HG02623 (cell line): ENCODE results near the gene LENG8.

Source experiments
- ATAC-seq: cut with Tn5 transposase; IDR thresholded peaks from one replicate; pipeline ENCODE4 v1.9.1; 2021; ENCODE audit warnings: moderate library complexity; ENCODE audit not compliant: unreplicated experiment

Gene LENG8

DNA sequence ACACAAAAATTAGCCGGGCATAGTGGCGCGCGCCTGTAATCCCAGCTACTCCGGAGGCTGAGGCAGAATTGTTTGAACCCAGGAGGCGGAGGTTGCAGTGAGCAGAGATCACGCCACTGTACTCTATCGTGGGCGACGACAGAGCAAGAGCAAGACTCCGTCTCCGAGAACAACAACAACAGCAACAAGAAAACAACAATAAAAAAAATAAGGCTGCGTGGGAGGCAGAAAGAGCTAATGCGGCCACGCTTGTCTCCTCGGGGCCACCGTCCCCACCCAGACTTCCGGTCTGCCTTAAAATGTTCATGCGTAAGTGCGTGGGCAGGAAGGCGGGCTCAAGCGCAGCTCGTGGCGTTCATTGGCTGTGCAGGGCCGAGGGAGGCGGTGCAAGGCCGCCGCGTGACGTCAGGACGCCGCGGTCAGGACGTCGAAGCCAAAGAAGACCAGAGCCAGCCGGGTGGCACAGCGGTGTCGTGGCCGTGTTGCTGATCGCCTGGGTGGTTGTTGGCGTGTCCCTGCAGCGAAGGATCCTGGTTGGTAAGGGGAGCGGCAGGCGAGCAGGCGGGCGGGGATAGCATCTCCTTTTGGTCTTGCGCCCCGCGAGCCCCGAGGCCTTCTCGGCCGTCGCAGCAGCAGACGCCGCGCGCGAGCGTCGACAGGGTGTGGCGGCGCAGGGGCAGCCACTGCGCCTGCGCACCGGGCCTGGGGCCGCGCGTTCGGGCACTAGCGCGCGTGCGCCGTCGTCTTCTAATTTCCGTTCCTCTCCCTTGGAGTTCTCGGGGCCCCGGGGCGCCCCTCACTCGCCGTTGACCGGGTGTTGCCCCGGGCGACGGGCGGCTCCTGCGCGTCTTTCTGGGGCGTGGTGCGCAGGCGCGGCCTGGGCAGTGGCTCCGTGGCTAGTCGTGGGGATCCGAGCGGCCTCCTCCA, at the start of gene LENG8:
Gene LENG8 (plus strand): TSS at position 426 of the 927 bp plus-strand sequence. CDS start 2,146 bp downstream, outside the sequence.
- ATAC-seq, result peak; percentile 88

DNA sequence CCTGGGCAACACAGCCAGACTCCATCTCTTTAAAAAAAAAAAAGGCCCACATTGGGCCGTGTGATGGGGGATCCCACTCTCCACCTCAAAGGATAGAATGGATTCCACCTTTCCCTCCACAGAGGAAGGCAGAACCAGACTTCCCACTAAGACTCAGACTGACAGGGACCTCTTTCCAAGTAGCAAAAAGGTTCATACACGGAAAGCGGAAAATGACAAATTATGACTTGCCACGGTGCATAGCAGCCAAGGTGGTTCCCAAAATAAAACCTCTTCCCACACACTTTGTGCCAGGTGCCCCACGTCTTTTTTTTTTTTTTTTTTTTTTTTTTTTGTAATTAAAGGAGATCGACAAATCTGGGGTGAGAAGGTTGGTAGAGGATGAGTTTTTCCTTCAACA, 48.1 kb upstream of the LENG8 start:
- no peak for ATAC-seq

DNA sequence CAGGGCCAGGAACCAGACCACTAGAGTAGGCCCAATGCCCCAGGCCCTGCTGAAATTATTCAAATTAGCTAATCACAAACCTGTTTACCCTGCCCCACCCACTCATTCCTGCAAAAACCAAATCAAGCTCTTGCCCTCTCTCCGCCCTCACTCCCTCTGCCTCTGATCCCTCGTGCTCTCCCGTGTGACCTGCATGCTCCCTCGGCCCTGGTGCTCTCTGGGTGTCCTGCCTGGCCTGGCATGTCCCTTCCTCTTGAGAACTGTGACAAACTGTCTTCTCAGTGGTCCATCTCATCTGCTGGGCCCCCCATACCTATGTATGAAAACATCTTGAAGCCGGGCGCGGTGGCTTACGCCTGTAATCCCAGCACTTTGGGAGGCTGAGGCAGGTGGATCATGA, 45.9 kb upstream of the LENG8 start:
- no peak for ATAC-seq

DNA sequence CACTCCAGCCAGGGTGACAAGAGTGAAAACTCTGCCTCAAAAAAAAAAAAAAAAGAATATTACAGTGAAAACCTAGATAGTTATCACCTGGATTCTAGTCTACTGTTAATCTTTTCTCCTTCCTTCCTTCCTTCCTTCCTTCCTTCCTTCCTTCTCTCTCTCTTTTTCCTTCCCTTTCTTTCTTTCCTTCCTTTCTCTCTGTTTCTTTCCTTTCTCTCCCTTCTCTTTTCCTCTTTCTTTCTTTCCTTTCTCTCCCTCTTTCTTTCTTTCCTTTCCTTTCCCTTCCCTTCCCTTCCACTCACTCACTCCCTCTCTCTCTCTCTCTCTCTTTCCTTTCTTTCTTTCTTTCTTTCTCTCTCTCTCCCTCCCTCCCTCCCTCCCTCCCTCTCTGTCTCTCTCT, 43.4 kb upstream of the LENG8 start:
- no peak for ATAC-seq

DNA sequence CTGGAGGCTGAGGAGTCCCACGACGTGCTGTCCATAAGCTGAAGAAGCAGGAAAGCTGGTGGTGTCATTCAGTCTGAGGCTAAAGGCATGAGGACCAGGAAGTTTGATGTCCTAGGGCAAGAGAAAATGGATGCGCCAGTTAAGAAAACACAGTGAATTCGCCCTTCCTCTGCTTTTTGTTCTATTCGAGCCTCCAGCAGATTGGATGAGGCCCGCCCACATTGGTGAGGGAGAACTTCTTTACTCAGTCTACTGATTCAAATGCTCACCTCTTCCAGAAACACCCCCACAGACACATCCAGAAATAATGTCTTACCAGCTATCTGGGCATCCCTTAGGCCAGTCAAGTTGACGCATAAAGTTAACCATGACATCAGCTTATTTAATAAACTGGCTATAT, 41.2 kb upstream of the LENG8 start:
- no peak for ATAC-seq

DNA sequence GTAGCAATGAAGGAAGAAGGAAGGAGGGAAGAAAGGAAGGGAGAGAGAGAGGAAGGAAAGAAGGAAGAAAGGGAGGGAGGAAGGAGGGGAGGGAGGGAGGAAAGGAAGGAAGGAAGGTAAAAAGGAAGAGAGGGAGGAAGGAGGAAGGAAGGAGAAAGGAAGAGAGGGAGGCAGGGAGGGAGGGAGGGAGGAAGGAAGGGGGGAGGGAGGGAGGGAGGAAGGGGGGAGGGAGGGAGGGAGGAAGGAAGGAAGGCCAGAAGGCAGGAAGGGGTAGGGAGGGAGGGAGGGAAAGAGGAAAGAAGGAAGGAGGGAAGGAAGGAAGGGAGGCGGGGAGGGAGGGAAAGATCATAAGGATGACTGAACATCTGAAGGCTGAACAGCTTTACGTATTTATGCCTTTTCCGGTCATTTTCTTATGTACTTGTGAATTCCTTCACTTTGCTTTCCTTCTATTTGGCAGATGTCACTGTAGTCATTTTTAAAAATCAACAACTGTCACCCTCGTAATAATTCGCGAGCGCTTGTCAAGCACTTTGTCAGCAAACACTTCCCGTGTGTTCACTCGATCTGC, 40.5 kb upstream of the LENG8 start:
- no peak for ATAC-seq

DNA sequence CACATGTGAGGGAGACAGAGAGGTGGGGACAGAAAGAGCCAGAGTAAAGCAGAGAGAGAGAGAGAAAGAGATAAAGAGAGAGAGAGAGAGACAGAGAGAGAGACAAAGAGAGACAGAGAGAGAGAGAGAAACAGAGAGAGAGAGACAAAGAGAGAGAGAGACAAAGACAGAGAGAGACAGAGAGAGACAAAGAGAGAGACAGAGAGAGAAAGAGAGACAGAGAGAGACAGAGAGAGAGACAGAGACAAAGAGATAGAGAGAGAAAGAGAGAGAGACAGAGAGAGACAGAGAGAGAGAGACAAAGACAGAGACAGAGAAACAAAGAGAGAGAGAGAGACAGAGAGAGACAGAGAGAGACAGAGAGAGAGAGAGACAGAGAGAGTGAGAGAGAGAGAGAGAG, 38.0 kb upstream of the LENG8 start:
- no peak for ATAC-seq

DNA sequence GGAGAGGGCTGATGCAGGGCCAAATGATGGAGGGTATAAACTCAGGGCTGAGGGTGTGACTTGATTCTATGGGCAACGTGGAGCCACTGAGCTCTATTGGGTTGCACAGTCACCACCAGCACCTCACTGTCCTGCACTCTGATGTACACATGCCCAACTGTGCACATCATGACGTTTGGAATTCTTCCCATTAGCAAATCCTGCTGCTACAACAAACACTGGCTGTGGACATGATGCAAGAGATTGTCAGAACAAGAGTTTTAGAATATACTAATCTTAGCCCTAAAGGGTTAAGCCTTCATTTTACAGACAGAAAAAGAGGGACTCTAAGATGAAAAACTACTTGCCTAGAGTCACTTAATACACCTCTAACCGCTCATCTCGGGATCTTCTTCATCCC, 36.1 kb upstream of the LENG8 start:
- ATAC-seq, result no peak

DNA sequence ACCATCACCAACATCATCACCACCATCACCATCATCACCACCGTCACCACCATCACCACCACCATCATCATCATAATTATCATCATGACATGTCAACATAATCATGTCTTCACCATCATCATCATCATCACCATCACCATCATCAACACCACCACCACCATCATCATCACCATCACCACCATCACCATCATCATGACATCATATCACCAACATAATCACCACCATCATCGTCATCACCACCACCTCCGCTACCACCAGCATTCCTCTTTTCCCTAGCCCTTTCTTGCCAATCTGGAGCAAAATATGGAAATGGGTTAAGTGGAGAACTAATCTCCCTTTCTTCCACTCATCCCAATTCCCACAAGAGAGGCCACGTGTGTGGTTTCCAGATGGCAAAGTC, 34.8 kb upstream of the LENG8 start:
- ATAC-seq, result no peak

DNA sequence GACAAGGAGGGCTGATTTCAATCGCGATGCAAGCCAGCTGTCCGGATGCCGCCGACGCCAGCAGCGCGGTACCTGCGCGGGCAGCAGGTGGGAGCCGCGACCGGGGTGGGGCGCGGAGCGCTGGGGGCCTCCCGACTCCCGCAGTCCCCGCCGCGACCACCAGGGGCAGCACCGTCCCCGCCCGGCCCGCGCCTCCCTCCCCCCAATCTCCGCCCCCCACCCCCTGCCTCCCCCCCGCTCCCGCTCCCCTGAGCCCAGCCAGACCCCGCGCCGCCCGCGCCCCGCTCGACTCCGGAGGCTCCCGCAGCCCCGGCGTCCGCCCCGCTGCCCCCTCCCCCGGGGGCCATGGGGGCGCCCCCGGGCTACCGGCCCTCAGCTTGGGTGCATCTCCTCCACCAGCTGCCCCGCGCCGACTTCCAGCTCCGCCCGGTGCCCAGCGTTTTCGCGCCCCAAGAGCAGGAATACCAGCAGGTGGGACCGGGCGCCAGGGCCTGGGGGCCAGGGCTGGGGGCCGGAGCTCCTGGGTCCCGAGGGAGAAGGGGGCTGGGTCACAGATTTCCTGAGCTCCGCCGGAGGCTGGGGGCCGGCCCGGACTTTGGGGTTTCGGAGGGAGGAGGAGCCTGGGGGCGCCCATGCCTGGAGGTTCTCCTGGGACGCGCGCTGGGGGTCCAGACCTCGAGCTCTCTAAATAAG, 33.6 kb upstream of the LENG8 start, which contains the start of gene TTYH1:
Gene TTYH1 (plus strand): TSS at position 257 of the 693 bp plus-strand sequence. CDS start 89 bp downstream, at position 346.
- ATAC-seq, result no peak

DNA sequence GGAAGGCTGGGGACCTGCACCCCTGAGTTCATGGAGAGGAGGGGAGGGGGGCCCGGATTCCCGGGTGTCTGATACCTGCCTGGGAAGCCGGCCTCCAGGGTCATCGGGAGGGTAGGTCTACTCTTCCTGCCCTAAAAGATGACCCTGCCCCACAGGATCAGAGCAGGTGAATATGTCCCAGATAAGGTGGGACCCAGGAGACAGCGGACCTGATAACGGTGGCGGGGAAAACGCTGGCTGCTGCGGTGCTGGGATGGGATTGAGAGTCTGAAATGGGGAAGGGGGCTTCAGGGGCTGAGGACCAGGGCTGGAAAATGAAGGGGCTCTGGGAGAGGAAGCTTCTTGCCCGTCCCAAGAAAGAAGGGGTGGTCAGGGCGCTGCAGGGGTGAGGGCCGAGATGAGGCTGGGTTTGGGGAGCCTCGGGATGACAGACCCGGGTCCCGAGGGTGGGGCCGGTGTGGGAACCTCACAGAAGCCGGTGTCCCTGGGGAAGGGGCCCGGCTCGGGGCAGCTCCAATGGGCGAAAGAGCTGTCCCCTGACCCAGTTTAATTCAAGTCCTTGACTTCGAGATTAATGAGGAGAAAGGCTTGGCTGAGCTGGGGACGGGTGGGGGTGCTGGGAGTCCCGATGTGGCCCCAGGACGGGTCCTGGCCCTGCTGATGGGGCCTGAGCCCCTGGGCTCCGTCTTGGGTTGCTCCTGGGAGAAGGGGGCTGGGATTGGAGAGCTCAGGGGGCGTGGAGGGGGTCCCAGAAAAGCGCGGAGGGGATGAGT, 32.9 kb upstream of the LENG8 start:
- no peak for ATAC-seq

DNA sequence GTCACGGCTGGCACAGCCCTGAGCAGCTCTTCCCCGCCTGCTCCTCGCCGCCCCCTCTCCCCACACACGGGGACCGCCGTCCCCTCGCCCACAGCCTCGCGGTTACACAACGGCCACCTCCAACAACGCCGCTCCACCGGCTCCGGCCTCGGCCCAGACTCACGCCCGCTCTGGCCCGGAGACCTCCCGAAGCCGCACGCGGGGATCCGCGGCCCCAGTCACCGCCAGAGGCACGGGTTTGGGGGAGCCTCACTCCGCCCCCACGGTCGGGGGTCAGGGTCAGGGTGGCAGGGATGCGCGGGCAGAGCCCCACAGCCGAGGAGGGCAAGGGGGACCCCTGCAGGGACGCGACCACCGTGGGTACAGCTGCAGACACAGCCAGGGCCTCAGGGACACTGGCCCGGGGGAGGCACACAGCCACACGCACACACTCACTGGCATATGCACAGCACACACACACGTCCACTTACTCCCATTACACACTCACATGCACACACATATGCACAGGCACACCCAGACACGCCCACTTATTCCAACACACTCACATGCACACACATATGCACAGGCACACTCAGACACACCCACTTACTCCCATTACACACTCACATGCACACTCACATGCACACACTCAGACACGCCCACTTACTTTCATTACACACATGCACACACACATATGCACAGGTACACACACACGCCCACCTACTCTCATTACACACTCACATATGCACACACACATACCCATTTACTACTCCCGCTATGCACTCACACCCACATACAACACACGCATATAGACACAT, 32.1 kb upstream of the LENG8 start:
- ATAC-seq, result no peak

DNA sequence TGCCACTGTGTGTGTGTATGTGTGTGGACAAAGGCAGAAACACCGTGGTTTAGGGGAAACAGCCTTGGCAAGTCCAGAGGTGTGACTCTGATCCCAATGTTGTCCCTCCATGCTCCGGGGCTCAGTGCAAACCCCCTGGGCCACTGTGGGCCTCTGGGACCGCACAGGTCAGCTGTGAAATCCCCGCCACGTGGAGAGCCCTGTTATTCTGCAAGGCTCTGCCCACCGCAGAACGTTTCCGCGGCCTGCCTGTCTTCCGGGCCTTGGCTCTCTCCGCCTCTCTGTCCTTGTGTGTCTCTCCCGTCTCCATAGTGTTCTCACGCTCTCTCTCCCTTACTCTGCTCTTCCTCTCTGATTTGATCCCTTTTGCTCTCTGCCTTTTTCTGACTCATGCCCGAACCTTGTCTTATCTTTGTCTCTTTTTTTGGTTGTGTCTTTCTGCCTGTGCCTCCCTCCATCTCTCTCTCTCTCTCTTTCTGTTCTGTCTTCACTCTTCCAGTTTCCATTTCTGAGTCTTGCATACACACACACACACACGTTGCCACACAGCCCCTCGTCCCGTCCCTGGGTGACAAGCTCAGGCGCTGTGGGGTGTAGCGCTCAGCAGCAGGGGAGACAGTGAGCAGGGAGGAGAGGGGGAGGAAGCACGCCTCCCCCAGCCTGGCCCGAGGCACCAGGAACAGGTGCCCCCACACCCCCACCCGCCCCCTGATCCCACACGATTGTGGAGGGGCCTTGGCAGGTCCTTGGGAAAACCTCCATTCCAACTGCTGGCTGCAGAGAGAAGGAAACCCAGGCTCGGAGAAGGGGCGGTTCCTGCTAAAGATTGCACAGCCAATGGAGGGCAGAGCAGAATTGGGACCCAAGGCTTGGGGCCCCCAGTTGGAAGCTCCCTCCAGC, 30.7 kb upstream of the LENG8 start:
- ATAC-seq, result no peak

DNA sequence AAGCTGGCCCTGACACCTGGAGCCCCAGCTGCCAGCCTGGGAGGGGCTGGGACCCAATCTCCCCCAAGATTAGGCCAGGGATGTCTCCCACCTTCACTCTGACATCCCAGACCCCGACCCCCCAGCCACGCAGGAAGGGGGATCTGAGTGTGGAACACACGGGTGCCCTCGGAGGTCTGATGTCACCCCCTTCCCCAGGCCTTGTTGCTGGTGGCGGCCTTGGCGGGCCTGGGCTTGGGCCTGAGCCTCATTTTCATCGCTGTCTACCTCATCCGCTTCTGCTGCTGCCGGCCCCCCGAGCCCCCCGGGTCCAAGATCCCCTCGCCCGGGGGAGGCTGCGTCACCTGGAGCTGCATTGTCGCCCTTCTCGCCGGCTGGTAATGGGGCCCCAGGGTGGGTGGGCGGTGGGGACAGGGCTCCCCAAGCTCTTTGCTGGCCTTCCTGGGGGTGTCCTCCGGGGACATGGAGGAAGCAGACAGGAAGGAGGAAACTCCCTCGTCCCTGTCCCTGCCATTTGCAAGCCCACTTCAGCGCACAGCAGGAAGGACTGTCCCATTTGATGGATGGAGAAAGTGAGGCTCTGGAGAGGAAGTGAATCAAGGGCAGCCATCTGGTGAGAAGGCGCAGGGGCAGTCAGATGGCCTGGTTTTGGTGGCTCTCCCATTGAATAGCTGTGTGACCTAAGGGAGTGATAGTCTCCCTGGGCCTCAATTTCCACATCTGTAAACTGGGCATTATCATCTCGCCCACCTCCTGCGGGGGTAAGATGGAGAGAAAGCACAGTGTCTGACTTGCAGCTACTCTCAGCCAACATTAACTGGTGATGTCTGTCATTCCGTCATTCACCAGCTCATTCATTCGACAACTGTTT, 29.8 kb upstream of the LENG8 start:
- ATAC-seq, result no peak

DNA sequence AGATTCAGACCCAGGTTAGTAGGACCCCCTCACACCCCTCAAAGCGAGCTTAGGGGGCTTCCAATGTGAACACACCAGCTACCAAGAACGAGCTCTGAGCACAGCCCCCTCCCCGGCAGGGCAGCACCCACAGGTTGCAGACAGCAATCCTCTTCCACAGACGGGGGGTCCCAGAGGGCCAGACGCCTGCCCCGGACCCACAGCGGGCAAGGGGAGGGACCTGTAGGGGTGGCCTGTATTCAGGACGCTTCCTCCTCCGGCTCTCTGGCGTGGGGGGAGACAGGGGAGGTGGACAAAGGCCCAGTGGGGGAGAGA, 29.0 kb upstream of the LENG8 start:
- ATAC-seq, result no peak

DNA sequence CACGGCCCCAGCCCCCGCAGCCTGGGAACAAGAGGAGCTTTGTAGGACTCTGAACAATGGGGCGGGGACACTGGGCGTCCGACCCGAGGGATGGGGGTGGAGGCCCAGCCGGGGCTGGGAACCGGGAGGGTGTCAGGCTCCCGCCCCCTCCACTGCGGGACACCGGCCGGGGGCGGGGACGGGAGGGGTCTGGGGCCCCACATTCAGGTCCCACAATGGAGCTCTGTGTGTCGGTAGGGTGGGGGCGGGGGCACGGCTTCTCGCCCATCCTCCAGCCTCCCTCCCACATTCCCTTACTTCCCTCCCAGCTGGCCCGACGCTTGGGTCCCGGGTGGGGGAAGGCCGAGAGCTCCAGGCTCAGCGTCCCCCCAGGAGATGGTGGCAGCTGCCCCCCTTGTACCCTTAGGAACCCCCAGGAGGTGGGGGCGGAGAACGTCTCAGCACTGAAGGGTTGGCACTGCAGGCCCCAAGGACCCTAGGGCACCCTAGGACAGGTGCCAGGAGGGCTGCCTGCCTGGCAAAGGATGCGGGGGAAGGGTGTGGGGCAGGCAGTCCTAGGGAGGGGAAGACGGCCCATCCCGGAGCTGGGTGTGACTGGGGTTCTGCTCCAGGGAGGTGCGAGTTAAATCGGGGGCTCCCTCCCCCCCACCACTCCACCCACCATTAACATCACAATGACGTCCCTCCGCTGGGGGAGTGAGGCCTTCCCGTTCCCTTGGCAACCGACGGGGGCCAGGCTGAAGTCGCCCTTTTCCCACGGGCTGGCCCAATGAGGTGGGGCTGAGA, 28.4 kb upstream of the LENG8 start:
- no peak for ATAC-seq

DNA sequence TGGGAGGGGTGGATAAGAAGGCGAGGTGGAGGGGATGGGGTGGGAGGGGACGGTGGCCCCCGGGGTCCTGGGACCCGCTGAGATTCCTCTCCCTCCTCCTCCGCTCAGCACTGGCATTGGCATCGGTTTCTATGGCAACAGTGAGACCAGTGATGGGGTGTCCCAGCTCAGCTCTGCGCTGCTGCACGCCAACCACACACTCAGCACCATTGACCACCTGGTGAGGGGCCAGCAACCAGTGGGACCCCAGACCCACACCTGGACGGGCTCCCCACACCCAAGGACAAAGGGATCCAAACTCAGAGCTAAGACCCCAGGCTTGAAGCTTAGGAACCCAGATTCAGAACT, 27.9 kb upstream of the LENG8 start:
- no peak for ATAC-seq

DNA sequence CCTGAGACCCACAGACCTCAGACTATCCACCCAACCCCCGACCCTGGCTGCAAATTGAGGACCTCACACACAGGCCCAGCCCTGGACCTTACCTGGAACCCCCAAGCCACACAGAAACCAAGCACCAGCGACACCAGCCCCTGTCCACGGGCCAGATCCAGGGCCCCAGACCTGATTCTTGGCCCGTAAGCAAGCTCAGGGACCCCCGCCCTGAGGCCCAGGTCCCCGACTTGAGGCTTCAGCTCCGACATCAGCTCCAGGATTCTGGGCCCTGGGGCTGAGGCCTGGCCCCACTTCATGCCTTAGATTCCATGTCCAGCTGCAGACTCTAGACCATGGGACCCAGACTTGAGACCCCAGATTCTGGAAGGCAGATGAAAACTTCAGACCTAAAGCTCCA, 27.5 kb upstream of the LENG8 start:
- no peak for ATAC-seq
